NCI-H2081 treated with DMSO at 0.1 percent for 48 hours (cell line): ENCODE measurements around the gene ITPR3.

Experiments used
- DNase-seq: peaks from one replicate; lab custom pipeline; 2025; lab: John Stamatoyannopoulos, UW

Gene ITPR3

DNA sequence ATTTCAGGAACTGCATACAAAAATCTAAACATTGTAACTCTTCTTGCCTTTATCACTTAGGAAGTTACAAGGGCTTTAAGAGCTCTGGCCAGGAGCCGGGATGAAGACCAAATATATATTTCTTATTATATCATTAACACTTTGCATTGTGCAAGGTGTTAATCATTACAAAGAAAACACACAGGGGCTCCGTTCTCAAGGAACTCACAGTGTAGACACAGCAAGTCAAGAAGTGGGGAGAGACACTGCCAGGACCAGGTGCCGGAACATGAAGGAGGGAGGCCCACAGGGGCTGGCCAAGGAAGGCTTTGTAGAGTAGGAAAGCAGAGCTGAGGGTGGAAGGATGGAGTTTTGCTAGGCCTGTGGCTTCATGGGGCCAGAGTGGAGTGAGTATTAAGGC is 17.4 kb downstream of the ITPR3 start:
- DNase-seq: no peak

DNA sequence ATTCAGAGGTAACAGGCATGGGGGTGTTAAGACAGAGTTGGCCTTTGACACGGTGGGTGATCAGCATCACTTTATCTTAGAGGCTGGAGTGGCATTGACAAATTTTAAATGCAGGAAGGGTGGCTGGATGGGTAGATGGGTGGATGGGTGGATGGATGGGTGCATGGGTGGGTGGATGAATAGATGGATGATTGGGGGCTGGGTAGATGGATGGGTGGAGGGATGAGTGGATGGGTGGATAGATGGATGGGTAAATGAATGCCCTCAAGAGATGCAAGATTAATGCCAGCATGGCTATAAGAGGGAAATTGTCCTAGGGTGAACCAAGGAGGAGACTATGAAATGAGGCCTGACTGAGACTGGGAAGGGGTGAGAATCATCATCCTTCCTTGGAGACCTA is 18.4 kb downstream of the ITPR3 start:
- no peak for DNase-seq

DNA sequence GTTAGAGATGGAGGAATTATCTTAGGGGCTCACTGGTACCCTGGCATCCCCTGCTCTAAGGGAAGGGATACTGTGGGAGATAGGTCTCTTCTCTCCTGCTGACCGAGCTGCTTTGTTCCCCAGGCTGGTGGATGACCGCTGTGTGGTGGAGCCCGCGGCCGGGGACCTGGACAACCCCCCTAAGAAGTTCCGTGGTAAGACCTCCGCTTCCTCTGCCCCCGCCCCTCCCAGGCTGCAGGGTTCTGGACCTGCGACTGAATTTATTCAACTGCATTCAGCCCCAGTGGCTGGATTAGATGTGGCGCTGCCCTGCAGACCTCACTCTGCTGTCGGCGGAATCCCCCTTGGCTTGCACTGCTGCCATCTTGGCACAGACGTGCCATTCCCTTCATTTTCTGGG is 19.2 kb downstream of the ITPR3 start:
- DNase-seq: no peak

DNA sequence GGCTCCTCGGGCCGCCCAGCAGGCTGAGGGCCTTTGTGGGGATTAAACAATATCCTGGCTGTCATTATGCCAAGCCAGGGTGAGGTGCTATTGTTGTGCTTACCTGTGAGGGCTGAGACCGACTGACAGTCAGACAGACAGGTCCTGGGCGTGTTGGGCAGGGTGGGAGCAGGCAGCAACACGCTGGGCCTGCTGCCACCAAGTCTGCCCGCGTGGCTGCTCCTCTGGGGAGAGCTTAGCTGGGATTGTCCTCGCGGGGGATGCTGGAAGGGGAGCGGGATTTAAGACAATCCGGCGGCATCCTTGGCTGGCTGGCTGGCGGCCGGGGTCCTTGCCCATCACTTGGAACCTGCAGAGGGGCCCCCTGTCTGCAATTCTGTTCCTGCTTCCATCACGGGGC is 20.0 kb downstream of the ITPR3 start:
- DNase-seq: no peak

DNA sequence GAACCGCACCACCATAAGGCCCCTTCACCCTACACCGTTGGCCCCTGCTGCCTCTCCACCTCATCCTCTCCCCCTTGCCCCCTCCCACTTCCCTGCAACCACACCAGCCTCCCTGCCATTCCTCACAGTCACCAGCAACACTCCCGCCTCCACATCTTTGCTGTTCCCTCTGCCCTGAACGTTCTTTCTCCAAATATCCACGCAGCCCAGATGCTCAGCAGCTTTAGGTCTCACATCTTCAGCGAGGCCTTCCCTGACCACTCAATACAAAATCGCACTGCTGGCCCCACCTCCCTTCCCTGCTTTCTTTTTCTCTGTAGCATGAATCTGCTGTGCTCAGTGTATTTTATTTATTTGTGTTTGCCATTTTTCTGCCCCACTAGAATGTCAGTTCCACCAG is 20.5 kb downstream of the ITPR3 start:
- DNase-seq: no peak

DNA sequence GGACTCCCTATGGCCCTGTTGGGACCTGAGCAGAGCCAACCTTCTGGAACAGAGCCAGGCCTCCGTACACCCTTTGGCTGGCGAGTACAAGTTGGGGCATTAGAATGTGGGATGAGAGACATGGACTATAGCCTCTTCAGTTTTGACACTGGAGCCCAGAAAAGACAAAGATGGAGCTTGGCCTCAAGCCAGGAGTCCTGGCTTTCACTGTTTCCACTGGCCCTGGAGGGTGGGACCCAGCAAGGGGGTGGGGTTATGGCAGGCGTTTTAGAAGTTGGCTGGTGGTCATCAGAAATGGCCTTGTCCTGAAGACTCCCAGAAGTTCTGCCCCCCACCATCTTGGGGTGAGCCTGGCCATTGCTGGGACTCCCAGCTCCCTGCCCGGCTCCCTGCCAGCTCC is 21.8 kb downstream of the ITPR3 start:
- no peak for DNase-seq

DNA sequence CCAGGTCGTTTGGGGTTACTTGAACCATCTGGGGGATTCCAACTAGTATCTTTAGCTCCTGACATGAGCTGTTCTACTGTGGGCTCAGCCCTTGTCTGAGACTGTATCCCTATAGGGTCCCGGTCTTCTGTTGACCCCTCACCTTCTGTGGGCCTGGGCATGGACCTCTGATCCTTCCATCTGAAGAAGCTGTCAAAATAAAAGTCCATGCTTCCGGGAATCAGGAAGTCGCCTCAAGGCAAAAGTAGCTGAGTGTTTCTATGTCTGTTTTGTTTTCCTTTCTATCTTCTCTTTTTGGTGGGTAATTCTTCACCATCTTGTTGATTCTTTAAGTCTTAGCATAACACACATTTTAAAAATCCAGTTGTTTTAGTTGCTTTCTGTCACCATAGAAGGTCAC is 30.3 kb downstream of the ITPR3 start:
- DNase-seq: no peak

DNA sequence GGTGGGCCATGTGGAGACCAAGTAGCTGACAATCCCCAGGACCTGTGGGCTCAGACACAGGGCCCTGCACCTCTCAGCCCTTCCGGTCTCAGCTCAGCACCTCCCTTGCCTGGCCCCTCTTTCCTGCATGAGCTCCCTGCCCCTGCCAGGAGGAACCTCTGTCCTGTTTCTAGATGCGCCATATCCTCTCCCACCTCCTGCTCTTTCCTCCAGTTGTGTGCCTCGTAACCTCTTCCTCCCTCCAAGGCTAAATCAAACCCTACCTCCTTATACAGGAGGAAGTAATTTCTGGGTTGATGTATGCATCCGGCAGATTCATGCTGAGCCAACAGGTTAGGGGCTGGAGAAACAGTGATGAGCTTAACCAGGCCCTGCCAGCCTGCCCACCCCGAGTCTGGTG is 30.9 kb downstream of the ITPR3 start:
- DNase-seq: no peak

DNA sequence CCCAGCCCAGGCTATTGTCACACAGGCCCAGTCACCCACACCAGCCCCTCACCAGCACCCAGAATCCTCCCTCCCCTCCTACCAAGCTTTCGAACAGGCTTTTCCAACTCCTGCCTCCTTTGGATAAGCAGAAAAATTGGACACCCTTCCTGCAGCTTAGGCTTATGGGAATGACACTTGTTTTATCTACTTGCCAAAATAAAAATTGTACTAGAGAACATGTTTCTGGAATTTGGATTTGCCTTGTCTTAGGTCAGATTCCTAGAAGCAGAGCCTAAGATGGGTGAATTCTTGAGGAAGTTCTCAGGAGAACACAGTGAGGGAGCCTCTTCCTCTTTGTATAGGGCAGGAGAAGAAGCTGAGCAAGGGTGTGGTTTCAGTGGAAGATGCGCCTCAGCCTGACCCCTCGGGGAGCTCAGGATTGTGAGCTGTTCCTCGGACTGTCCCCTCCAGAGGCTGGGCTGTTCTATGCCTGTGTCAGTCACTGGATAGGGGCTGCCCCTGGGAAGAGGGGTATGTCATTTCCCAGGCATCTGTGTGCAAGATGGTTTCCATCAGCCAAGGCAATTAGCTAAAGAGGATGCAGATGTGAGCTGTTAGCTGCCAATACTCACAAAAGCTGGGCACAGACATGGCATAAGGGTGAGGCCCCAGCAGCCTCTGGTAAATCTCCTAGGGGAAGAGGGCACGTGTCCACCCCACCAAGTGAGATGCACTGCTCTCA is 33.9 kb downstream of the ITPR3 start:
- DNase-seq: no peak

DNA sequence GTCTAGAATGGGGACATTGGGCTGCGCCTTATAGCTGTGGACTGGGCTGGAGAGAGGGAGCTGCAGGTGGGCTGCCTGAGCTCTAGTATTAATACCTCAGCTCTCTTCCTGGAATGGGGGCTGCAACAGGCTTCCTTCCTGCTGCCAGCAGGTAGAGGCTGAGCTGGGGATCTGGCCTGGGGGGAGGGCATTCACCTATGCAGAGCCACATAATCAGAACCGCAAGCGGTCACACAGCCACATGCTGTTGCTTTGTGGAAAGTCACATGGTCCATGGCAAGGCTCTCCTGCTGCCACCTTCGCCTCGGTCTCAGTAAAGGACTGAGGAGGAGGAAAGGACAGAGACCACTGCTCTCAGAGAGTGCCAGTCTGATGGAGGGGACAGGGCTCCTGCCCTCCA is 35.7 kb downstream of the ITPR3 start:
- no peak for DNase-seq

DNA sequence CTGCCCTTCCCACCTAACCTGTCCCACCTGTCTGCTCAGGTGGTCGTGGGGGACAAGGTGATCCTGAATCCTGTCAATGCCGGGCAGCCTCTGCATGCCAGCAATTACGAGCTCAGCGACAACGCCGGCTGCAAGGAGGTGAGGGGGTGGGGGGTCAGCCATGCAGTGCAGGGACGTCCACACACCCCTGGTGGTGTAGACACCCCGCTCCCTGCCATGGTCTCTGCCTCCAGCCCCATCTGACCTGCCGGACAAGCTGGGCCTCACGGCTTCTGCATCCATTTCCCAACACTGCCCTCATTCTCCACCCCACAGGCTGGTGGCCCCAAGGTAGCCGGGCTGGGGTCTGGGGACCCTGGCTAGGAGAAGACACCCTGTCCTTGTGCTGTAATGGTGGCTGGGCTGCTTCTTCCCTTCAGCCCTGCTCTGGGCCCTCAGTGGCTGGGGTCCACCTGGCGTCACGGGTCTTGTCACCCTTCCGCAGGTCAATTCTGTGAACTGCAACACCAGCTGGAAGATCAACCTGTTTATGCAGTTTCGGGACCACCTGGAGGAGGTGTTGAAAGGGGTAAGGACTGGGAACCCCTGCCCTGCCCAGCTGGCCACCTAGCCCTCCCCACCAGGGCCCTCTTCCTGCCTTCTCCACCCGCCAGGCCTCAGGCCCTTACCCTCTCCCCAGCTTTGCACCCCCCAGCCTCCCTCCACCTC is 38.0 kb downstream of the ITPR3 start:
- no peak for DNase-seq

DNA sequence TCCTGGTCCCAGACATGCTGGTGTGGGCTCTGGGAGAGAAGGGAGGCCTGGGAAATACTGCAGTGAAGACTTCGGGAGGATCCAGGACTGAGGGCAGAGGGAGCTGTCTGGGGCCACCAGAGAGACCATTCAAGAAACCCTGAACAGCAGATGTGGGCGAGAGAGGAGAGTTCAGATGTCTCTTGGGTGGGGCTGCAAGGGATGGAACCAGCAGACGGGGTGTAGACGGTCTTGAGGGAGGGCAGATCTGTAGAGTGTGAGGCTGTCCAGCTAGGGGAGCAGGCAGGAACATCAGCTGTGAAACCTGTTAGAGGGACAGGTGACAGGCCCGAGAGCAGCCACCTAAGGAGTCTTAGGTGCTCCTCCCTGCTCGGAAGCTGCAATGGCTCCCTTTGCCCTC is 38.9 kb downstream of the ITPR3 start:
- DNase-seq: no peak

DNA sequence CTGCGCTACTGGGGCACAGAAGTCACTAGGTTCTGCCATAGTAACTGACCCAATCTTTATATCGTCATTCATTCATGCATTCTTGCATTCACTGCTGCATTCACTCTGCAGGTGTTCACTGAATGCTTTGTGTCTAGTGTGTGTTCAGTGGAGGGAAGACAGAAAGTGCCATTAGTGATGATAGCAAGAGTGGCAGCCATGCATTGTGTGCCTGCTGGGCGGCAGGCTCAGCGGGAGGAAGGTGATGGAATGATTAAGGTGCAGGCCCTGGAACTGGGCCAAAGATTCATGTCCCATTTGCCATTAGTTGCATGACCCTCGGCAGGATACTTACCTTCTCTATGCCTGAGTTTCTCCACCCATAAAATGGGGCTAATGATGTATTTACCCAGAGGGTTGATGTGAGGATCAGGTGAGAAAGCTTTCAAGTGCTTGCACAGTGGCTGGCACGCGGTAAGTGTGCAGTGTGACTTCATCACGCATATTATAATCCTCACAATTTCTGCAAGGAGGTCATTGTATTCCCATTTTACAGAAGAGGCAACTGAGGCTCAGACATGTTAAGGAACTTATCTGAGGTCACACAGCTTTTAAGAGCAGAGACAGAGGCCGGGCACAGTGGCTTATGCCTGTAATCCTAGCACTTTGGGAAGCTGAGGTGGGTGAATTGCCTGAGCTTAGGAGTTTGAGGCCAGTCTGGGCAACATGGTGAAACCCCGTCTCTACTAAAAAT is 40.1 kb downstream of the ITPR3 start:
- DNase-seq: no peak

DNA sequence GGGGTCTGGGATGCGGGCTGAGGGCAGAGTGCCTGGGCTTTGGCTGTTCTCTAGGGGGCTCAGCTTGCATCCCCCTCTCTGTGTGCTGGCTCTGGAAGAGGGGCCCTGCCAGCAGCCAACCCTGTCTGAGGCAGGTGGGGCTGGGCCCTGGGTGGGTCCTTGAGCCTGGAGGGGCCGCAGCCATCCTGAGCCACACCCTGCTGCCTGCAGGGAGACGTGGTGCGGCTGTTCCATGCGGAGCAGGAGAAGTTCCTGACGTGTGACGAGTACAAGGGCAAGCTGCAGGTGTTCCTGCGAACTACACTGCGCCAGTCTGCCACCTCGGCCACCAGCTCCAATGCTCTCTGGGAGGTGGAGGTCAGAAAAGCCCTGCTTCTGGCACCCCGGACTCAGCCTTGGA is 41.2 kb downstream of the ITPR3 start:
- DNase-seq: no peak

DNA sequence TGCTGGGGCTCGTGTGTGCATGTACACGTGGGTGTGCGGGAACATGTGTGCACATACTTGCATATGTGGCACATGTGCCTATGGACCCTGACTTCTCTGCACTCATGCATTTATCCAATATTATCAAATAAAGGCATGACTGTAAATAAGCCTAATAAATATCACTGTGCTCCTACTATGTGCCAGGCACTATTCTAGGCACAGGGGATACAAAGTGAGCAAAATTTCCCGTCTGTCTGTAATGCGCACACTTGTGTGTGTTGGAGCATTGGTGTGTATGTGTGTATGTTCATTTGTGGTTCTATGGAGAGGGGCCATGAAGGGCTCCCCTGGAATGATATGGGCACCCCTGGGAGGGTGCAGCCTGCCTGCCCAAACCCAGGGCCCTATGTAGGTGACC is 41.9 kb downstream of the ITPR3 start:
- DNase-seq: no peak

DNA sequence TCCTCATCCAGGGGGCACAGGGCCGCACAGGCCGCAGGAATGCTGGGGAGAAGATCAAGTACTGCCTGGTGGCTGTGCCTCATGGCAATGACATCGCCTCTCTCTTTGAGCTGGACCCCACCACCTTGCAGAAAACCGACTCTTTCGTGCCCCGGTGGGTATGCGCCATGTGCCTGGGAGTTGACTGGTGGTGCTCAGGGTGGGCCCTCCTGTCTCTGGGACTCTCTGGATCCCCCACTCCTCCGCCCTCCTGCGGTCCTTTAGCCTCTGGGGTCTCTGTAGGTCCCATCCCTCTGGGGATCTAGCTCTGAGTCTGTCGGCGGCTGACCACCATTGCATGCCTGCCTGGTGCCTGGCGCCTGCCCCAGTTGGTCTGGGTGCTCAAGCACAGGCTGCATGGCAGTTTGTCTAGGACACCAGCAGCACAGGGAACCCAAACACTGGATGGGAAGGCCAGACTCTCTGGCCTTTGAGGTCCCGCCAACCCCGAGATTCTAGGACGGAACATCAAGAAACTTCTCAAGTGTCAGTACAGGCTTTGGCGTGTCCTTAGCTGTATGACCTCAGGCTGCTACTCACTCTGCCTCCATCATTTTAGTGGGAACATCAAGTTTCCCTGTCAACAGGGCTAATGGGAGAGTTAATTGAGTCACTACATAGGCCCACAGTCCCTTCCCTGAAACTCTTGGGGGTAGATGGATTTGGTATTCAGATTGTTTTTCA is 42.8 kb downstream of the ITPR3 start:
- no peak for DNase-seq

DNA sequence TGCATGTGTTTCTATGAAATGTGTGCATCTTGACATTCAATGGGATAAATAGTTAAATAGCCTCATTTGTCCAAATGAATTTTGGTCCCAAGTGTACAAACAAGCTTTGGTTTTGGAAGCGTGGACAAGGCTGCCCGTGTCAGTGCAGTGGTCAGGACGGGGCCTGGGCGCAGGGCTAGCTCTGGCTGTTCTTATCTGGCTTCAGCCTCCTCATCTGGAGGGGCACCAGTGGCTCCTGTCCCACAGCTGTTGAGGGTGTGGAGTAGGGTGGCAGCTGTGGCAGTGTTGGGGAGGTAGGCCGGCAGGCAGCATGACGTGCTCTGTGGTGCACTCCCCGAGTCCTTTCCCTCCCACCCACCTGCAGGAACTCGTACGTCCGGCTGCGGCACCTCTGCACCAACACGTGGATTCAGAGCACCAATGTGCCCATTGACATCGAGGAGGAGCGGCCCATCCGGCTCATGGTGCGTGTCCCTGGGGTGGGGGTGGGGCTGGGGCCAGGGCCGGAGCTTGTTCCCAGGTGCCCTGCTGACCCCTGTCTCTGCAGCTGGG is 43.5 kb downstream of the ITPR3 start:
- DNase-seq: no peak

DNA sequence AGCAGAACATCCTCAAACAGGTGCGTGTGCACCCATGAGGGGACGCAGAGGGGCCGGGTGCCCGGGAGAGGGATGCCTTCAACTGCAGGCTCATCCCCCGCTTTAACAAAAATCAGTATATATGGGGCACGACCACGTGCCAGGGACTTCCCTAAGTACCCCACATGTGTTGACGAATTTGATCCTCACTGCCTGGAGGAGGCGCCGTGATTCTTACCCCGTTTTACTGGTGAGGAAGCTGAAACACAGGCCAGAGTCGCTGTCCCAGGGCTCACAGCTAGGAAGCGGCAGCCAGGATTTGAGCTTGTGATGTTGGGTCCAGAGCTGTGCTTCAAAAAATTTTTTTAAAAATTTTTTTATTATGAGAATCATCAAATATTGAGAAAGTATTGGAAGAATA is 44.8 kb downstream of the ITPR3 start:
- DNase-seq: no peak

DNA sequence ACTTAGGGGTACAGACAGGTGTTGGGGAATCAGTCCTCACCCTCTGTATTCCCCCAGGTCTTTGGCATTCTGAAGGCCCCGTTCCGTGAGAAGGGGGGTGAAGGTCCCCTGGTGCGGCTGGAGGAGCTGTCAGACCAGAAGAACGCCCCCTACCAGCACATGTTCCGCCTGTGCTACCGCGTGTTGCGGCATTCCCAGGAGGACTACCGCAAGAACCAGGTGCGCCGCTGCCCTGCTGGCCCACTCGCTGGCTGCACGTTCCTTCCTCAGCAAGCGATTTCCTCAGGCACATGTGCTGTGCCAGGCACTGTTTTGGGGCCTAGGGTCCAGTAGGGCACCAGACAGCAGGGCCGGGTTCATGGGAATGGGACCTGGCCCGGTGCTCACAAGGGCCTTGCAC is 46.0 kb downstream of the ITPR3 start:
- DNase-seq: no peak

DNA sequence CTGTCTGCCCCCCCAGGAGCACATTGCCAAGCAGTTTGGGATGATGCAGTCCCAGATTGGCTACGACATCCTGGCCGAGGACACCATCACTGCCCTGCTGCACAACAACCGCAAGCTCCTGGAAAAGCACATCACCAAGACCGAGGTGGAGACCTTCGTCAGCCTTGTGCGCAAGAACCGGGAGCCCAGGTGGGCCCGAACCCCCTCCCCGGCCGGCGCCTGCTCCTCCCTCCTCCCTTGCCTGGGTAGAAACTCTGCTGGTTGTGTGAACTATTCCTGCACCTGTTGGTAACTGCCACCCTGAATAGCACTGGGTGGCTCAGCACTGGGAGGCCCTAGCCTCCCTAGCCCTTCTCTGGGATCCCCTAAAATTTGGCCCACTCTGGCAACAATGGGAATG is 46.7 kb downstream of the ITPR3 start:
- DNase-seq: no peak

DNA sequence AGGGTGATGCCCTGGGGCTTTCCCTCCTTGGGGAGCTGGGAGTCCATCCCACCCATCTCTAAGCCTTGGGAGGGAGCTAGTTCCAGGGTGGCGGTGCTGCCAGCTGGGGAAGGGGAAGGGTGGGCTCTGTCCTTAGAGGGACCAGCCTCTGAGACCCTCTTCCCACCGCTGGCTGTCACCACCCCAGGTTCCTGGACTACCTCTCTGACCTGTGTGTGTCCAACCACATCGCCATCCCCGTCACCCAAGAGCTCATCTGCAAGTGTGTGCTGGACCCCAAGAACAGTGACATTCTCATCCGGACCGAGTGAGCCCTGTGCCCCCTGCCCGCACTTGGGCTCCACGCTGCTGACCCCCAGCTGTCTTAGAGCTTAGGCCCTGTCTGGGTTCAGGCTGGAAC is 47.2 kb downstream of the ITPR3 start:
- DNase-seq: no peak

DNA sequence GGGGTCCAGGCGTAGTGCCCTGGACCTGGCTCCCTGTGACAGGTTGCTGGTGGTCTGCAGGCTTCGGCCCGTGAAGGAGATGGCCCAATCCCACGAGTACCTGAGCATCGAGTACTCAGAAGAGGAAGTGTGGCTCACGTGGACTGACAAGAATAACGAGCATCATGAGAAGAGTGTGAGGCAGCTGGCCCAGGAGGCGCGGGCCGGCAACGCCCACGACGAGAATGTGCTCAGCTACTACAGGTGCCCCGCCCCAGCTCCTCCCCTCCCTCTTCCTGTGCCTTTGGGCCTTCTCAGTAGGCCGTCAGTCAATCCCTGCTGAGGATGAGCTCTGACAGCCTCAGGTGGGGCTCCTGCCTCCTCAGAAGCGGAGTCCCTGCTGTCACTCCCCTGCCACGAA is 47.8 kb downstream of the ITPR3 start:
- no peak for DNase-seq
